Measurements from ENCODE around the gene HELB.

- no peak for TF ChIP-seq POLR2AphosphoS5 (IDR thresholded peaks at IDR 0.05)
- TF ChIP-seq POLR2A (IDR thresholded peaks at IDR 0.05; ENCODE audit: low read depth) = no peak
Measured at GRCh38 chr12:66268562-66268961, 33.7 kb upstream of the HELB start.

Measured in esophagus muscularis mucosa (tissue), 2 donors.